Neural progenitor cell (in vitro differentiated cells): ENCODE results near the gene GNPTAB. TPM values are rescaled to one million over a fixed set of nuclear protein-coding genes. Genes with fewer than 3 reads are reported as not detected.

Source experiments
- DNase-seq: peaks from one replicate; pipeline ENCODE4 v3.0.0-alpha.2; 2016; ENCODE audit warnings: low spot score
- H2AFZ ChIP-seq: fragments of 200-600 bp; sonication (generic); replicated peaks from 2 replicates; pipeline ENCODE4 v1.6.1; 2016; ENCODE audit warnings: antibody characterized with exemption
- H3F3A ChIP-seq: fragments of 200-600 bp; sonication (generic); 2 replicates; pipeline ENCODE4 v1.6.1; 2016; ENCODE audit warnings: antibody characterized with exemption, low read depth
- H3K27ac ChIP-seq: fragments of 200-600 bp; sonication (generic); 2 replicates; pipeline ENCODE4 v1.5.1; 2016; ENCODE audit warnings: mild to moderate bottlenecking
- H3K27me3 ChIP-seq: fragments of 200-600 bp; sonication (generic); 2 replicates; pipeline ENCODE4 v1.6.1; 2016; ENCODE audit warnings: mild to moderate bottlenecking, moderate library complexity
- H3K36me3 ChIP-seq: fragments of 200-600 bp; sonication (generic); 2 replicates; pipeline ENCODE4 v1.5.1; 2016
- H3K4me1 ChIP-seq: fragments of 200-600 bp; sonication (generic); 2 replicates; pipeline ENCODE4 v1.6.1; 2016; ENCODE audit warnings: mixed run types
- H3K4me2 ChIP-seq: fragments of 200-600 bp; sonication (generic); 2 replicates; pipeline ENCODE4 v1.6.1; 2016
- H3K4me3 ChIP-seq: fragments of 200-600 bp; sonication (generic); 2 replicates; pipeline ENCODE4 v1.5.1; 2016
- H3K79me2 ChIP-seq: fragments of 200-600 bp; sonication (generic); 2 replicates; pipeline ENCODE4 v1.6.1; 2016; ENCODE audit warnings: low read depth
- H3K9ac ChIP-seq: fragments of 200-600 bp; sonication (generic); 2 replicates; pipeline ENCODE4 v1.6.1; 2016
- H3K9me3 ChIP-seq: fragments of 200-600 bp; sonication (generic); 2 replicates; pipeline ENCODE4 v1.5.1; 2016; ENCODE audit warnings: low read depth
- H4K20me1 ChIP-seq: fragments of 200-600 bp; sonication (generic); 2 replicates; pipeline ENCODE4 v1.6.1; 2016; ENCODE audit warnings: low read depth
- H3K27ac Mint-ChIP-seq: 3 replicates; pipeline ENCODE4 v1.8.0; 2021; ENCODE audit warnings: mixed read lengths
- H3K27me3 Mint-ChIP-seq: 2 replicates; pipeline ENCODE4 v1.8.0; 2022; ENCODE audit warnings: low read depth, mild to moderate bottlenecking, inconsistent platforms, moderate library complexity, mixed read lengths; ENCODE audit not compliant: insufficient read depth
- H3K36me3 Mint-ChIP-seq: 3 replicates; pipeline ENCODE4 v1.8.0; 2021; ENCODE audit warnings: mixed read lengths
- H3K4me1 Mint-ChIP-seq: 3 replicates; pipeline ENCODE4 v1.8.0; 2021; ENCODE audit warnings: mixed read lengths
- H3K4me3 Mint-ChIP-seq: 3 replicates; pipeline ENCODE4 v1.8.0; 2021; ENCODE audit warnings: mild to moderate bottlenecking, moderate library complexity, mixed read lengths
- H3K9me3 Mint-ChIP-seq: 3 replicates; pipeline ENCODE4 v1.8.0; 2020; ENCODE audit warnings: mixed read lengths
- EZH2 ChIP-seq: fragments of 200-600 bp; sonication (generic); IDR thresholded peaks from 2 replicates; pipeline ENCODE4 v1.6.1; 2017; ENCODE audit warnings: antibody characterized with exemption, mild to moderate bottlenecking, moderate library complexity
- EZH2phosphoT487 ChIP-seq: fragments of 200-600 bp; sonication (generic); IDR thresholded peaks from 2 replicates; pipeline ENCODE4 v1.6.1; 2017; ENCODE audit warnings: antibody characterized with exemption
- total RNA-seq: library from RNA; depleted of rRNA; stranded (reverse); fragments of >200 nt; gene quantifications from 2 replicates; pipeline ENCODE4 v1.2.3, GENCODE V29; 2015; ENCODE audit warnings: low replicate concordance
- TF ChIP-seq, protein P1 (sequence below): fragments of 200-600 bp; sonication (generic); IDR thresholded peaks from 2 replicates; pipeline ENCODE4 v1.5.1; 2017; ENCODE audit warnings: antibody characterized with exemption, mild to moderate bottlenecking

Gene GNPTAB
- total RNA-seq, 1 donor from 2014 or later: 24.0 TPM

DNA sequence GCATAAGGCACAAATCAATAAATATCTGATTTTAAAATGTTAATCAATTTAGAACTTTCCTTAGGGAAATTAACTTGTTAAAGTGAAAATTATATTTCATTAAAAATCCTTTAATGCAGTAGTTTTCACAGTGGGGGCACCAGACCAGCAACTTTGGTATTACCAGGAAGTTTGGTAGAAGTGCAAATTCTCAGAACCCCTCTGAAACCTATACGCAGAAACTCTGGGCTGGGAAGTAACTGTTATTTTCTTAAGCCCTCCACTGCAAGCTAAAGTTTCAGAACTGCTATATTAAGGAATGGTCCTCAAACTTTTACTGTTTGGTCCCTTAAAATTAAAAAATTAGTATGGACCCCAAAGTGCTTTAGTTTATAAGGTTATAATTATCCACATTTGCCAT is 35.7 kb downstream of the GNPTAB start:
- DNase-seq: no peak
- H2AFZ ChIP-seq: no peak overlapping the region
- H3K4me3 Mint-ChIP-seq: no peak overlapping the region
- H3K27ac ChIP-seq: no peak overlapping the region
- TF ChIP-seq, protein P1, sequence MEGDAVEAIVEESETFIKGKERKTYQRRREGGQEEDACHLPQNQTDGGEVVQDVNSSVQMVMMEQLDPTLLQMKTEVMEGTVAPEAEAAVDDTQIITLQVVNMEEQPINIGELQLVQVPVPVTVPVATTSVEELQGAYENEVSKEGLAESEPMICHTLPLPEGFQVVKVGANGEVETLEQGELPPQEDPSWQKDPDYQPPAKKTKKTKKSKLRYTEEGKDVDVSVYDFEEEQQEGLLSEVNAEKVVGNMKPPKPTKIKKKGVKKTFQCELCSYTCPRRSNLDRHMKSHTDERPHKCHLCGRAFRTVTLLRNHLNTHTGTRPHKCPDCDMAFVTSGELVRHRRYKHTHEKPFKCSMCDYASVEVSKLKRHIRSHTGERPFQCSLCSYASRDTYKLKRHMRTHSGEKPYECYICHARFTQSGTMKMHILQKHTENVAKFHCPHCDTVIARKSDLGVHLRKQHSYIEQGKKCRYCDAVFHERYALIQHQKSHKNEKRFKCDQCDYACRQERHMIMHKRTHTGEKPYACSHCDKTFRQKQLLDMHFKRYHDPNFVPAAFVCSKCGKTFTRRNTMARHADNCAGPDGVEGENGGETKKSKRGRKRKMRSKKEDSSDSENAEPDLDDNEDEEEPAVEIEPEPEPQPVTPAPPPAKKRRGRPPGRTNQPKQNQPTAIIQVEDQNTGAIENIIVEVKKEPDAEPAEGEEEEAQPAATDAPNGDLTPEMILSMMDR: no peak
- TF ChIP-seq EZH2phosphoT487 (no peak), EZH2 (no peak)
- no peaks in the 10 kb centered on the region for H3K79me2 ChIP-seq
- H3K36me3 Mint-ChIP-seq: no peaks in the 10 kb centered on the region
- no peaks in the 10 kb centered on the region for H3K9me3 Mint-ChIP-seq
- no peak overlapping the region for H3K4me3 ChIP-seq
- no peaks in the 10 kb centered on the region for H3K27me3 Mint-ChIP-seq
- no peaks in the 10 kb centered on the region for H3K4me1 ChIP-seq
- H3F3A ChIP-seq: no peaks in the 10 kb centered on the region
- no peaks in the 10 kb centered on the region for H3K4me1 Mint-ChIP-seq
- H3K4me2 ChIP-seq: no peak overlapping the region
- no peaks in the 10 kb centered on the region for H3K27me3 ChIP-seq
- H3K27ac Mint-ChIP-seq: no peak overlapping the region
- H4K20me1 ChIP-seq: no peaks in the 10 kb centered on the region
- no peak overlapping the region for H3K9ac ChIP-seq
- H3K36me3 ChIP-seq: no peaks in the 10 kb centered on the region
- H3K9me3 ChIP-seq: no peaks in the 10 kb centered on the region

DNA sequence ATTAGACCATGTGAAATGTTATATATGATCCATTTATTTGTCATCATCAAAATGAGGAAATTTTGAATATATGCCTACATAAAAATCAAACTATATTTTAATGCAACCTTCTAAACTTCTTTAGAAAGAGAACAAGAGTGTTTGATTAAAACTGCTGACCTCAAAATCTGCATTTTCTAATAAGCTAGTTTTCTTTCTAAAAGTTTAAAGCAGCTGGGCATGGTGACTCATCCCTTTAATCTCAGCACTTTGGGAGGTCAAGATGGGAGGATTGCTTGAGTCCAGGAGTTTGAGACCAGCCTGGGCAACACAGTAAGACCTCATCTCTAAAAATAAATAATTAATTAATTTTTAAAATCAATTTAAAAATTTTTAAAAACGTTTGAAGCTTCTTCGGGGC is 36.2 kb downstream of the GNPTAB start:
- no peaks in the 10 kb centered on the region for H3K9me3 Mint-ChIP-seq
- no peak overlapping the region for H3K4me3 Mint-ChIP-seq
- no peak overlapping the region for H3K9ac ChIP-seq
- no peaks in the 10 kb centered on the region for H3K27me3 ChIP-seq
- H3K4me1 ChIP-seq: no peaks in the 10 kb centered on the region
- no peaks in the 10 kb centered on the region for H3K9me3 ChIP-seq
- no peak overlapping the region for H2AFZ ChIP-seq
- no peaks in the 10 kb centered on the region for H3K36me3 Mint-ChIP-seq
- DNase-seq: no peak
- no peak overlapping the region for H3K27ac Mint-ChIP-seq
- H3K27ac ChIP-seq: no peak overlapping the region
- no peak for TF ChIP-seq EZH2
- H3K36me3 ChIP-seq: no peaks in the 10 kb centered on the region
- H4K20me1 ChIP-seq: no peaks in the 10 kb centered on the region
- no peaks in the 10 kb centered on the region for H3F3A ChIP-seq
- no peak overlapping the region for H3K4me3 ChIP-seq
- no peaks in the 10 kb centered on the region for H3K4me1 Mint-ChIP-seq
- H3K4me2 ChIP-seq: no peak overlapping the region
- no peaks in the 10 kb centered on the region for H3K27me3 Mint-ChIP-seq
- no peaks in the 10 kb centered on the region for H3K79me2 ChIP-seq

DNA sequence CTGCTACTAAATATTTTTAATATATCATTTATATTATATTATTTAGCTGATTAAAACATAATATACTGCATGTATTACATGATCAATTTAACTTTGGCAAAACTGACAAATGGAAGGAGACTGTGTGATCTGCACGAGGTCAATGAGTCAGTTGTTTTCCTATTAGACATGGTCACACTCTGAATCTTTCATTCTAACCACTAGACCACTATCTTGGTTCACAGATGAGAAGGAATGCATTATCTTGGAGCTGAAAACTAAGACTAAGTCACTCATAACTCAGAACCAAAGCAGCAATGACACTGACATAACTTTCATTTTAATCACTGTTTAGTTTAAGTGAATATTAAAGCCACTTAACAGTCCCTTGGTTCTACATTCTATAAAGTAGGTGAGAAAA is 37.4 kb downstream of the GNPTAB start:
- H3K36me3 ChIP-seq: no peaks in the 10 kb centered on the region
- no peak overlapping the region for H3K4me2 ChIP-seq
- no peaks in the 10 kb centered on the region for H3K4me1 ChIP-seq
- no peak overlapping the region for H3K27ac ChIP-seq
- H3K27ac Mint-ChIP-seq: no peak overlapping the region
- H4K20me1 ChIP-seq: no peaks in the 10 kb centered on the region
- H3K36me3 Mint-ChIP-seq: no peaks in the 10 kb centered on the region
- no peak overlapping the region for H2AFZ ChIP-seq
- TF ChIP-seq EZH2phosphoT487 (no peak), EZH2 (no peak)
- TF ChIP-seq, protein P1: no peak
- no peak overlapping the region for H3K4me3 ChIP-seq
- no peak overlapping the region for H3K9ac ChIP-seq
- H3K4me3 Mint-ChIP-seq: no peak overlapping the region
- no peaks in the 10 kb centered on the region for H3K9me3 ChIP-seq
- no peak for DNase-seq
- H3K79me2 ChIP-seq: no peaks in the 10 kb centered on the region
- H3K9me3 Mint-ChIP-seq: no peaks in the 10 kb centered on the region
- H3K4me1 Mint-ChIP-seq: no peaks in the 10 kb centered on the region
- no peaks in the 10 kb centered on the region for H3K27me3 ChIP-seq
- H3K27me3 Mint-ChIP-seq: no peaks in the 10 kb centered on the region
- H3F3A ChIP-seq: no peaks in the 10 kb centered on the region

GRCh38 chr12:101792046-101792931 is 38.5 kb downstream of the GNPTAB start:
- no peak overlapping the region for H3K4me3 ChIP-seq
- no peak overlapping the region for H2AFZ ChIP-seq
- TF ChIP-seq, protein P1: peak; percentile 18
- TF ChIP-seq EZH2: no peak
- H3K4me2 ChIP-seq: no peak overlapping the region
- no peaks in the 10 kb centered on the region for H3K9me3 ChIP-seq
- H3K4me1 Mint-ChIP-seq: no peaks in the 10 kb centered on the region
- no peaks in the 10 kb centered on the region for H3K36me3 ChIP-seq
- H3K9ac ChIP-seq: no peak overlapping the region
- DNase-seq: no peak
- H3K4me3 Mint-ChIP-seq: no peak overlapping the region
- no peaks in the 10 kb centered on the region for H4K20me1 ChIP-seq
- H3K27ac ChIP-seq: no peak overlapping the region
- H3K79me2 ChIP-seq: no peaks in the 10 kb centered on the region
- H3K4me1 ChIP-seq: no peaks in the 10 kb centered on the region
- H3K27me3 ChIP-seq: no peaks in the 10 kb centered on the region
- no peak overlapping the region for H3K27ac Mint-ChIP-seq
- H3K9me3 Mint-ChIP-seq: no peaks in the 10 kb centered on the region
- no peaks in the 10 kb centered on the region for H3K27me3 Mint-ChIP-seq
- H3F3A ChIP-seq: no peaks in the 10 kb centered on the region
- no peaks in the 10 kb centered on the region for H3K36me3 Mint-ChIP-seq
